Umbilical cord (tissue), 2 donors: ENCODE data around the gene RIIAD1. TPM values are rescaled to one million over a fixed set of nuclear protein-coding genes. Genes with fewer than 3 reads are reported as not detected.

Source experiments
- DNase-seq: peaks from one replicate; pipeline ENCODE4 v3.0.0-alpha.2; 2015; ENCODE audit warnings: low spot score
- total RNA-seq: library from RNA; depleted of rRNA; stranded (reverse); fragments of >200 nt; gene quantifications from one replicate; pipeline ENCODE4 v1.2.3, GENCODE V29; 2014; ENCODE audit warnings: low replicate concordance; ENCODE audit not compliant: insufficient read depth

Gene RIIAD1
- total RNA-seq, 1 donor from 2014 or later, result 4.1 TPM

- DNase-seq, result peak; percentile 17
Observed at GRCh38 chr1:151710187-151710840, 11.0 kb upstream of the RIIAD1 start.

- DNase-seq, result no peak
Observed at GRCh38 chr1:151711044-151711800, 10.1 kb upstream of the RIIAD1 start.

- DNase-seq, result no peak
Observed at GRCh38 chr1:151711951-151712350, 9.4 kb upstream of the RIIAD1 start.

- DNase-seq, result no peak
Observed at GRCh38 chr1:151713044-151713443, 8.3 kb upstream of the RIIAD1 start.

- no peak for DNase-seq
Observed at GRCh38 chr1:151713874-151714273, 7.4 kb upstream of the RIIAD1 start.

GRCh38 chr1:151714820-151715725 lies 6.2 kb upstream of the RIIAD1 start:
- no peak for DNase-seq

GRCh38 chr1:151715726-151716404 lies 5.5 kb upstream of the RIIAD1 start:
- no peak for DNase-seq

- DNase-seq, result no peak
Observed at GRCh38 chr1:151716405-151716762, 4.9 kb upstream of the RIIAD1 start.

- DNase-seq, result peak; percentile 62
Observed at GRCh38 chr1:151716771-151717631, 4.3 kb upstream of the RIIAD1 start, which contains the start of gene CELF3. CELF3 (minus strand) TSS chr1:151716803; CDS start chr1:151716020, 783 bp downstream.

- DNase-seq, result no peak
Observed at GRCh38 chr1:151718011-151718431, 3.3 kb upstream of the RIIAD1 start.

GRCh38 chr1:151718666-151719065 lies 2.7 kb upstream of the RIIAD1 start:
- DNase-seq, result no peak

GRCh38 chr1:151720125-151720524 lies 1.2 kb upstream of the RIIAD1 start:
- no peak for DNase-seq

- no peak for DNase-seq
Observed at GRCh38 chr1:151720554-151720953, 768 bp upstream of the RIIAD1 start.

- no peak for DNase-seq
Observed at GRCh38 chr1:151721788-151722510, 627 bp downstream of the RIIAD1 start.

GRCh38 chr1:151723726-151724370 lies 2.5 kb downstream of the RIIAD1 start:
- DNase-seq, result no peak

GRCh38 chr1:151728151-151729054 lies 7.1 kb downstream of the RIIAD1 start:
- DNase-seq, result peak; percentile 87

GRCh38 chr1:151729157-151729965 lies 8.0 kb downstream of the RIIAD1 start:
- DNase-seq, result no peak

GRCh38 chr1:151729966-151730291 lies 8.6 kb downstream of the RIIAD1 start:
- DNase-seq, result no peak
